OCI-LY3 (cell line): Measurements from ENCODE around the gene FAM163A.
"Not testable (repeated sequence)": the region's sequence is repeated elsewhere in the genome, so short reads cannot be mapped to it uniquely, and the experiment has no call there.

ENCODE experiments used
- H2AFZ ChIP-seq: fragments of 200-600, 300-600 bp; shearing (Covaris generic); 2 replicates; pipeline ENCODE4 v1.6.0; 2014; ENCODE audit warnings: antibody characterized with exemption, low read depth, low read length
- H3K27ac ChIP-seq: fragments of 200-600, 300-600 bp; sonication (generic); 2 replicates; pipeline ENCODE4 v1.5.1; 2014; ENCODE audit warnings: mild to moderate bottlenecking, low read length, moderate library complexity, mixed read lengths
- H3K27me3 ChIP-seq: fragments of 200-600, 300-600 bp; sonication (generic); 2 replicates; pipeline ENCODE4 v1.6.1; 2014; ENCODE audit warnings: low read depth, low read length, mixed read lengths
- H3K36me3 ChIP-seq: fragments of 200-600, 300-600 bp; sonication (generic); replicated peaks from 2 replicates; pipeline ENCODE3; 2014; ENCODE audit warnings: low read depth, low read length, mixed read lengths
- H3K4me1 ChIP-seq: fragments of 300-600, 200-600 bp; sonication (generic); 2 replicates; pipeline ENCODE4 v1.6.1; 2014; ENCODE audit warnings: low read length, mixed read lengths
- H3K4me2 ChIP-seq: fragments of 200-600, 300-600 bp; sonication (generic); 2 replicates; pipeline ENCODE4 v1.6.1; 2014; ENCODE audit warnings: low read length, mixed read lengths
- H3K4me3 ChIP-seq: fragments of 300-600, 200-600 bp; sonication (generic); 2 replicates; pipeline ENCODE4 v1.5.1; 2014; ENCODE audit warnings: antibody characterized with exemption, mild to moderate bottlenecking, low read length, moderate library complexity
- H3K79me2 ChIP-seq: fragments of 300-600, 200-600 bp; shearing (Covaris generic); 2 replicates; pipeline ENCODE4 v1.6.1; 2014; ENCODE audit warnings: mild to moderate bottlenecking, low read length, mixed read lengths
- H3K9ac ChIP-seq: fragments of 300-600, 200-600 bp; shearing (Covaris generic); 2 replicates; pipeline ENCODE4 v1.6.0; 2014; ENCODE audit warnings: mild to moderate bottlenecking, low read length, moderate library complexity
- H3K9me3 ChIP-seq: fragments of 200-600, 300-600 bp; shearing (Covaris generic); 2 replicates; pipeline ENCODE4 v1.6.1; 2014; ENCODE audit warnings: low read length, mixed read lengths; ENCODE audit not compliant: insufficient read depth
- H4K20me1 ChIP-seq: fragments of 200-600, 300-600 bp; sonication (generic); 2 replicates; pipeline ENCODE4 v1.6.1; 2016; ENCODE audit warnings: low read length, mixed read lengths; ENCODE audit not compliant: insufficient read depth
- CTCF ChIP-seq: fragments of 200-600, 300-600 bp; sonication (generic); IDR thresholded peaks from 2 replicates; pipeline ENCODE4 v1.5.1; 2014; ENCODE audit warnings: antibody characterized with exemption, low read length, low read depth
- EZH2phosphoT487 ChIP-seq: fragments of 200-600 bp; shearing (Covaris generic); IDR thresholded peaks from 2 replicates; pipeline ENCODE4 v1.6.1; 2018; ENCODE audit warnings: antibody characterized with exemption, mixed run types, low read depth

Gene FAM163A

GRCh38 chr1:179840107-179840506 is 97.0 kb downstream of the FAM163A start:
- Histone ChIP-seq H3K27ac (no peak overlapping the region), H4K20me1 (no peaks in the 10 kb centered on the region), H3K4me3 (no peak overlapping the region), H3K79me2 (no peaks in the 10 kb centered on the region), H3K4me1 (no peaks in the 10 kb centered on the region), H3K27me3 (no peaks in the 10 kb centered on the region), H3K4me2 (no peak overlapping the region), H3K36me3 (peaks cover 11% of the 10 kb centered on the region), H2AFZ (no peak overlapping the region), H3K9me3 (no peaks in the 10 kb centered on the region), H3K9ac (no peak overlapping the region)
- TF ChIP-seq CTCF (no peak), EZH2phosphoT487 (no peak)

GRCh38 chr1:179848233-179848632 is 105.1 kb downstream of the FAM163A start:
- Histone ChIP-seq H3K4me3 (no peak overlapping the region), H3K27ac (no peak overlapping the region), H3K27me3 (no peaks in the 10 kb centered on the region), H4K20me1 (no peaks in the 10 kb centered on the region), H3K9ac (no peak overlapping the region), H3K4me1 (no peaks in the 10 kb centered on the region), H2AFZ (no peak overlapping the region), H3K36me3 (peaks cover 64% of the 10 kb centered on the region), H3K9me3 (no peaks in the 10 kb centered on the region), H3K79me2 (no peaks in the 10 kb centered on the region), H3K4me2 (no peak overlapping the region)
- TF ChIP-seq CTCF, result no peak
- no peak for TF ChIP-seq EZH2phosphoT487

GRCh38 chr1:179853102-179853501 is 110.0 kb downstream of the FAM163A start:
- Histone ChIP-seq H2AFZ (no peak overlapping the region), H3K36me3 (peaks cover 51% of the 10 kb centered on the region), H3K9me3 (no peaks in the 10 kb centered on the region), H3K9ac (no peak overlapping the region), H3K27me3 (no peaks in the 10 kb centered on the region), H4K20me1 (no peaks in the 10 kb centered on the region; the same call in 1 of the 2 replicates), H3K79me2 (no peaks in the 10 kb centered on the region), H3K4me3 (no peak overlapping the region), H3K27ac (no peak overlapping the region), H3K4me1 (no peaks in the 10 kb centered on the region), H3K4me2 (no peak overlapping the region)
- TF ChIP-seq CTCF (no peak), EZH2phosphoT487 (no peak)

DNA sequence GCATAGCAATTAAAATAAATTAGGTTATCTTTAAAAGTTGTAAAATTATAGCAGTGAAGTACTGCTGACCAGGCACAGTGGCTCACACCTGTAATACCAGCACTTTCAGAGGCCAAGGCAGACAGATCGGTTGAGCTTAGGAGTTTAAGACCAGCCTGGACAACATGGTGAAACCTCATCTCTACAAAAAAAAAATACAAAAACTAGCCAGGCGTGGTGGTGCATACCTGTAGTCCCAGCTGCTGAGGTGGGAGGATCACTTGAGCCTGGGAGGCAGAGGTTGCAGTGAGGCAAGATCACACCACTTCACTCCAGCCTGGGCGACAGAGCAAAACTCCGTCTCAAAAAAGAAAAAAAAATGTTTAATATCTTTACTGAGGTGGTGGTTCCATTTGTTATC is 112.7 kb downstream of the FAM163A start:
- not testable (repeated sequence) for H3K27ac ChIP-seq, H3K9ac ChIP-seq, H3K79me2 ChIP-seq, H3K9me3 ChIP-seq, H3K4me1 ChIP-seq, H2AFZ ChIP-seq, H3K4me3 ChIP-seq, H3K4me2 ChIP-seq, H4K20me1 ChIP-seq, H3K27me3 ChIP-seq
- peaks cover 37% of the 10 kb centered on the region for H3K36me3 ChIP-seq

GRCh38 chr1:179856296-179856695 is 113.2 kb downstream of the FAM163A start:
- no peaks in the 10 kb centered on the region for H3K9me3 ChIP-seq
- no peaks in the 10 kb centered on the region for H3K27me3 ChIP-seq
- H3K9ac ChIP-seq, result no peak overlapping the region
- no peak overlapping the region for H2AFZ ChIP-seq
- H3K4me1 ChIP-seq, result no peaks in the 10 kb centered on the region
- no peak overlapping the region for H3K4me2 ChIP-seq
- no peaks in the 10 kb centered on the region for H3K79me2 ChIP-seq
- TF ChIP-seq CTCF, result no peak
- no peak for TF ChIP-seq EZH2phosphoT487
- H4K20me1 ChIP-seq, result no peaks in the 10 kb centered on the region; the same call in 1 of the 2 replicates
- no peak overlapping the region for H3K27ac ChIP-seq
- H3K4me3 ChIP-seq, result no peak overlapping the region
- H3K36me3 ChIP-seq, result peaks cover 34% of the 10 kb centered on the region
